CD4-positive, alpha-beta T cell treated with Interleukin-10 for 1 hour (primary cell): Measurements from ENCODE around the gene ELAVL1.
"Not testable (repeated sequence)": the region's sequence is repeated elsewhere in the genome, so short reads cannot be mapped to it uniquely, and the experiment has no call there.

Experiments
- DNase-seq: peaks from one replicate; pipeline ENCODE4 v3.0.0-alpha.2; 2020

Gene ELAVL1

GRCh38 chr19:7920519-7921301 is 84.7 kb downstream of the ELAVL1 start:
- DNase-seq = peak; percentile 99

GRCh38 chr19:7919610-7920518 is 85.6 kb downstream of the ELAVL1 start, which contains the start of gene SNAPC2:
Gene SNAPC2 (plus strand): TSS chr19:7920338. CDS start chr19:7920367, 29 bp downstream.
- DNase-seq = peak; percentile 97

DNA sequence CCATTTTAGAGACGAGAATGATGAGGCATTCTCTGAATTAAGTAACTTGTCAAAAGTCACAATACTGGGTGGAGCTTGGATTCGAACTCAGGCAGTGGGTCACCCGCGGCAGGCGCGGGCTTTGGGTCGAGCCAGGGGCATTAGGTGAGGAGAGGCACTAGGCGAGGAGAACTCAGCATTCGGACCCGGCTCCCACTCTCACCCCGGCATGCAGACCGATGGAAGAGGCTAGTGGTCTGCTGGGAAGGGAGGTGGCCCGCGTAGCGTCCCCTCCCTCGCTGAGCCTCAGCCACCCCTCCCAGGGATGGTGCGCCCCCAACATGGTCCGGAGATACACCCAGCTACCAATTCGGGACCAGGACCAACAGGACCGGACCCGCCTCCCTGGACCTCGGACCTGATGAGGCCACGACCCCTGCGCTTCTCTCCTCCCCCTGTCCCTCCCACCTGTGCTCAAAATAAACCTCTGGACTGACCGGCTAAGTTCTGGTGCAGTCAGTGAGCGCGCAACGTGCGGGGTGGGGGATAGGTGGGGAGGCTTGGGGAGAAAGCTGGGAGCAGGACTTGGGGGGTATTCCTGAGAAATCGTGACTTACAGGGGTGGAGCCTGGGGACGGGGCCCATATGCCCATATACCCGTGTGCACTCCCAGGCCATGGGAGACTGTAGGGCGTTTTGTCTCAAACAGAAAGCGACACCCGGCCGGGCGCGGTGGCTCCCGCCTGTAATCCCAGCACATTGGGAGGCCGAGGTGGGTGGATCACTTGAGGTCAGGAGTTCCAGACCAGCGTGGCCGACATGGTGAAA is 86.6 kb downstream of the ELAVL1 start:
- no peak for DNase-seq

DNA sequence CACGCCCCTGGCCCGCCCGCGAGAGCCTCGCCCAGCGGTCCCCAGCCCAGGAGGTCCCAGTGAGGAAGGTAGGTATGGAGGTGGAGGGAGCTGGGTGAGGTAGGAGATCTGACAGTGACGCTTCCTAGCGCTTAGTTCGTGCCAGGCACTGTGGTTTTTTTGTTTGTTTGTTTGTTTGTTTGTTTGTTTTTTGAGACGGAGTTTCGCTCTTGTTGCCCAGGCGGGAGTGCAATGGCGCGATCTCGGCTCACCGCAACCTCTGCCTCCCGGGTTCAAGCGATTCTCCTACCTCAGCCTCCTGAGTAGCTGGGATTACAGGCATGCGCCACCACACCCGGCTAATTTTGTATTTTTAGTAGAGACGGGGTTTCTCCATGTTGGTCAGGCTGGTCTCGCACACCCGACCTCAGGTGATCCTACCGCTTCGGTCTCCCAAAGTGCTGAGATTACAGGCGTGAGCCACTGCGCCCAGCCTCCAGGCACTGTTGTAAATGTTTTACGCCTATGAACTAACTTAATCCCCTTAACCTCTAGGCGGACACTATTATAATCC is 87.3 kb downstream of the ELAVL1 start:
- DNase-seq = not testable (repeated sequence)

DNA sequence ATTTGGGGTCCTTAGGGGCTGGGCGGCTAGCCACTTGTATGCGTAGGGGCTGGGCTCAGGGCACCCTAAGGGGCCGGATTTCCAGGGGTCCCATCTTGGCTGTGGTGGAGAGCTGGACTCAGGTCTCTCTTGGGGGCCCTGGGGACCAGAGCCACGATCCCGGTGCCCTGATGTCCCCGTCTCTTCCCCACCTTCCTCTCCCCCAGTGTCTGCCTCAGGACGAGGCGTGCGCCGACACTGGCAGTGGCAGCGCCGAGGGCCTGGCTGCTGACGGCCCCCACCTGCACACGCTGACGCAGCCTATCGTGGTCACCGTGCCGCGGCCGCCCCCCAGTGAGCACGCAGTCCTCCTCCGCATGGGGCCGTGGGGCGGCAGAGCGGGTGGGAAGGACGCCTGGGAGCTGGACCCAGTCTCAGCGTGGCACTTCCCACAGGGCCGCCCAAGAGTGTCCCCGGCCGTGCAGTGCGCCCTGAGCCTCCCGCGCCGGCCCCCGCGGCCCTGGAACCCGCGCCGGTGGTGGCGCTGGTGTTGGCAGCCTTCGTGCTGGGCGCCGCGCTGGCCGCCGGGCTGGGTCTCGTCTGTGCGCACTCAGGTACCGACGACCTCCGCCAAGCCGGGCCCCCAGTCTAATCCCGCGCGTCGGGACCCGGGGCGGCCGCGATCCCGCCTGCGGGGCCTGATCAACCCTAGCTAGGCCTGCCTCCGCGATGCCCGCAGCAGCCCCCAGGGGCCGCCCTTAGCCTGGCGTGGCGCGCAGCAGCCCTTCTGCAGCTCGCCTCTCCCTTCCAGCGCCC is 88.0 kb downstream of the ELAVL1 start:
- peak; percentile 65 for DNase-seq

DNA sequence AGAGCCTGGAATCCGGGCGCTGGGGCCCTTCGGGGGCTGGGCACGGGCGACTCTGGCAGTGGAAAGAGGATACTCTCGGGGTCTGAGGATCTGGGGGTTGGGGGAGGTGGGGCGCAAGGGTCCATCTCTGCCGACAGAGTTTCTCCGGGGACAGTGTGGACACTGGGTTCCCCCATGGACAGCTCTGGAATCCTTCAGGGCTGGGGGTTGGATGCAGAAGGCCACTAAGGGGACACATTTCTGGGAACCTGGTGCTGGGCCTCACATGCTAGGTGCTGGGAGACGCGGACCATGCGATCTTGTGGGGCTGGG is 88.5 kb downstream of the ELAVL1 start:
- DNase-seq = no peak

DNA sequence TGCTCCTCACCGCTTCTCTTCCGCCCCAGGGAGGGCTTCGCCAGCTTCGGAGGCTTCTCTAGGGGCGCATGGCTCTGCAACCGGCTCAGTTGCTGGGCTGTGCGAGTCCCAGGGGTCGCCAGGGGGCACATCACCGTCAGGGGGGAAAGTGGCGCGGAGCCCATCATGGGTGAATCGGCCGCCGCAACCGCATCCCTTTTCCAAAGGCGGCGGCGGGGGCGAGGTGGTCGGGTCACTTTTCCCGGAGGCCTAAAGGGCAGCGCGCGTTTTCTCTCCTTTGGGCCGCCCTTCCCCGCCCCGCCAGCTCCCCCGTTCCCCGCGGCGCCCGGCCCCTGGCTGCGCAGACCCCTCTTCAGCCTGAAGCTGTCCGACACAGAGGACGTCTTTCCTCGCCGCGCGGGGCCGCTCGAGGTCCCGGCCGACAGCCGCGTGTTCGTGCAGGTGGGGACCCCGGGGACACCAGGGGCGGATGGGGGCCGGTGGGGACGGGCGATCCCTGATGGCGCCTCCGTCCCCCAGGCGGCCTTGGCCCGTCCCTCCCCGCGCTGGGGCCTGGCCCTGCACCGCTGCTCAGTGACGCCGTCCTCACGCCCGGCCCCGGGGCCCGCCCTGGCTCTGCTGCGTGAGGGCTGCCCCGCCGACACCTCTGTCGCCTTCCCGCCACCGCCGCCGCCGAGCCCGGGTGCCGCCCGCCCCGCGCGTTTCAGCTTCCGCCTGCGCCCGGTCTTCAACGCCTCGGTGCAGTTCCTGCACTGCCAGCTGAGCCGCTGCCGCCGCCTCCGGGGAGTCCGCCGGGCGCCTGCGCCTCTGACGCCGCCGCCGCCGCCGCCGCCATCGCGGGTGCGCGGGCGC is 89.1 kb downstream of the ELAVL1 start:
- peak; percentile 71 for DNase-seq

DNA sequence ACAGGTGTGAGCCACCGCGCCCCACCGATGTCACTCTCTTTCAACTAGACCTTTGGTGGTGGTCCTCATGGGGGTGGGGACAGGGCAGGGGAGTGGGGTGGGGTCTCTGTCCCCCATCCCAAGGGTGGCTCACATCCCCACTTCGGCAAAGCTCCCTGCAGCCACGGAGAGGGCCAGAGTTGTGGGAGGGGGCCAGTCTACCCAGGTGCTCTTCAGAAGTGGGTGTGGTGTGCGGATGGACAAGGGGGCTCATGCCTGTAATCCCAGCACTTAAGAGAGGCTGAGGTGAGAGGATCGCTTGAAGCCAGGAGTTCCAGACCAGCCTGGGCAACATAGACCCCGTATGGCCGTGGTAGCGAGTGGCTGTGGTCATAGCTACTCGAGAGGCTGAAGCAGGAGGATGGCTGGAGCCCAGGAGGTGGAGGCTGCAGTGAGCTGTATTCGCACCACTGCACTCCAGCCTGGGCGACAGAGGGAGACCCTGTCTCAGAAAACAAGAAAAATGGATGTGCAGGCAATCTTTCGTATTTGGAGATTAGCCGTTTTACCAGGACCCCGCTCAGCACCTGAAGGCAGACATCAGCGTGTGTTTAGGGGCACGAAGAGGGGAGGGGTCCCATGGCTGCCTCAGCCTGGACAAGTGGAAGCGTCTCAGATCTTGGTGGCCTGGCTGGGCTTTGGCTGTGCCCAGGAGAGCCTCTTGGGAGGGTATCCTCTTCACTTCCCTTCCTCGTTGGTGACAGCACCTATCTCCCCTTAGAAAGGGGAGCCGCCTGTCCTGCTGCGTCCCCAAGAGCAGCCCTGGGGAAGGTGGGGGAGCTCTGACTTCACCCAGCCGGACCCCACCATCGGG is 90.0 kb downstream of the ELAVL1 start:
- DNase-seq = no peak

GRCh38 chr19:7914598-7915045 is 90.8 kb downstream of the ELAVL1 start, which contains the start of gene TGFBR3L:
Gene TGFBR3L (plus strand): TSS chr19:7914830.
- no peak for DNase-seq

GRCh38 chr19:7914099-7914498 is 91.3 kb downstream of the ELAVL1 start:
- DNase-seq = no peak

DNA sequence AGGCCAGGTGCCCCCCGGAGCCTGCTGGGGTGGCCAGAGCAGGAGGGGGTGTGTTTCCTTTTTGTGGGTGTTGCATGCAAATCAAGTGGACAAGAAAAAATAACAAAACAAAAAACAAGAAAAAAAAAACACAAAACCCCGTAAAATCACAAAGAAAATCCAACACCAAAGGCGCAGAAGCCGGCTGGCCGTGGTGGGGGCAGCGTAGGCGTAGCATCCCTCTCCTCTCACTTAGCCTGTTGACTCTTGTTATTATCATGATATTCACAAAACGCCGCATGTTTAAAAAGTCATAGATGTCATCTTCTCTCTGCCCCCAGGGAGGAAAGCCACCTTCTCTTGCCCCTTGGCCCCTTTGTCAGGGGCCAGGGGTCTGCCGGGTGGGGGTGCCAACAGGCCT is 91.8 kb downstream of the ELAVL1 start:
- DNase-seq = no peak

- no peak for DNase-seq
Observed at GRCh38 chr19:7912697-7913564, 92.5 kb downstream of the ELAVL1 start.

DNA sequence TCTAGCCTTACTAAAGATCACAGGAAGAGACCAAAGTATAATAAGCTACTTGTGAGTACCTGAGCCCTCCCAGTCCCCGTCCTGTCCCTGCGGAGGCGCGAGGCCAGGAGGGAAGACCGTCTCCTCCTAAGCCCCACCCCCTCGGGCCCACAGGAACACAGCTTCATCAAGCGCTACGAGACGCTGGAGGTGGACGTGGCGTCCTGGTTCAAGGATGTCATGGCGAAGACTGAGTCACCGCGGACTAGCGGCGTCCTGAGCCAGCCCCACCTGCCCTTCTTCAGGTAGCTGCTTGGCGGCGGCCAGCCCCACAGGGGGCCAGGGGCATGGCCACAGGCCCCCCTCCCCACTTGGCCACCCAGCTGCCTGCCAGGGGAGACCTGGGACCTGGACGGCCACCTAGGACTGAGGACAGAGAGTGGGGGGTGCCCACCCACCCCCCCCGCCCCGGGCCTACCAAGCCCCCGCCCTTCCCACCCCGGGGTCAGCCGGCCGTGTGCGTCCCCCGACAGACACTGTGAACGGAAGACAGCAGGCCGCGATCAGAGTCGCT is 93.2 kb downstream of the ELAVL1 start:
- DNase-seq = no peak

DNA sequence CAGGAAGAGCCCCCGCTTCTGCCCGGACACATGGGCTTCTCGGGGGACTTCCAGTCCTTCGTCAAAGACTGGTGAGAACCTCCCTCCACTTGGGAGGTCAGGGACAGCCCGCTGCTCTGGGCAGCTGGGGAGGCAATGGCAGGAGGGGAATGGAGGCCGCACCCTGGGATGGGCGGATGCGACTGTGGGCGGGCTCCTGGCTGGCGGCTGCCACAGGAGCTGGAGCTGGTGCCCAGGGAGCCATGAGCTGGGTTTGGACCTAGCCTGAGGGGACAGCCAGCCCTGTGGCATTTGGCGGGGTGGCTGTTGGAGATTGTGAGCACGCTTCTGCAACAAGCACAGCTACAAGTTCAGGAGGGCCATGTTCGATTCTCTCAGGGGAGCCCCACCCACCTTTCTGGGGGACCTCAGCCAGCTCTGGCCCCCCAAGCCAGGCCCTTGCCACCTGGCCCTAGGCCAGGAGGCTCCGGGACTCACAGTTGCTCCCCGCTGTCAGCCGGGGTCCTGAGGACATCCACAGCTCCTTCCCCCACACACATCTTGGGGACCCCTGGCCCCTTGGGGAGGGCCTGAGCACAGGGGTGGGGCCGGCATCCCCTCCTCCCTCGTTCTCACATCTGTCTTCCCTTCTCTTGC is 93.8 kb downstream of the ELAVL1 start:
- no peak for DNase-seq

DNA sequence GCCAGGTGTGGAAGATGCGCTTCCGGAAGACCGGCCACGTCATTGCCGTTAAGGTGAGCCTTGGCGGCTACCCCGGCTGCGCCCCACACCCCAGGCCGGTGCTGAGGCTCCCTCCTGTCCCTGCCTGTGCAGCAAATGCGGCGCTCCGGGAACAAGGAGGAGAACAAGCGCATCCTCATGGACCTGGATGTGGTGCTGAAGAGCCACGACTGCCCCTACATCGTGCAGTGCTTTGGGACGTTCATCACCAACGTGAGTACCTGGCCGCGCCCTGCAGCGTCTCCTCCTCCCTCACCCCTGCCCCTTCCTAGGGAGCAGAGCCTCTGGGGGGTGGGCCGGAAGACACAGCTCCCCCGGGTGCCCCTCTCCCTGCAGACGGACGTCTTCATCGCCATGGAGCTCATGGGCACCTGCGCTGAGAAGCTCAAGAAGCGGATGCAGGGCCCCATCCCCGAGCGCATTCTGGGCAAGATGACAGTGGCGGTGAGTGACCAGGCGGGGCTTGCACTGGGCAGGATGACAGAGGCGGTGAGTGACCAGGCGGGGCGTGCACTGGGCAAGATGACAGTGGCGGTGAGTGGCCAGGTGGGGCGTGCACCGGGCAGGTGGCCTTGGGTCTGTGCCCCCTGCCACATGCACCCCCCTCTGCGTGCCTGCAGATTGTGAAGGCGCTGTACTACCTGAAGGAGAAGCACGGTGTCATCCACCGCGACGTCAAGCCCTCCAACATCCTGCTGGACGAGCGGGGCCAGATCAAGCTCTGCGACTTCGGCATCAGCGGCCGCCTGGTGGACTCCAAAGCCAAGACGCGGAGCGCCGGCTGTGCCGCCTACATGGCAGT is 94.9 kb downstream of the ELAVL1 start:
- DNase-seq = no peak

DNA sequence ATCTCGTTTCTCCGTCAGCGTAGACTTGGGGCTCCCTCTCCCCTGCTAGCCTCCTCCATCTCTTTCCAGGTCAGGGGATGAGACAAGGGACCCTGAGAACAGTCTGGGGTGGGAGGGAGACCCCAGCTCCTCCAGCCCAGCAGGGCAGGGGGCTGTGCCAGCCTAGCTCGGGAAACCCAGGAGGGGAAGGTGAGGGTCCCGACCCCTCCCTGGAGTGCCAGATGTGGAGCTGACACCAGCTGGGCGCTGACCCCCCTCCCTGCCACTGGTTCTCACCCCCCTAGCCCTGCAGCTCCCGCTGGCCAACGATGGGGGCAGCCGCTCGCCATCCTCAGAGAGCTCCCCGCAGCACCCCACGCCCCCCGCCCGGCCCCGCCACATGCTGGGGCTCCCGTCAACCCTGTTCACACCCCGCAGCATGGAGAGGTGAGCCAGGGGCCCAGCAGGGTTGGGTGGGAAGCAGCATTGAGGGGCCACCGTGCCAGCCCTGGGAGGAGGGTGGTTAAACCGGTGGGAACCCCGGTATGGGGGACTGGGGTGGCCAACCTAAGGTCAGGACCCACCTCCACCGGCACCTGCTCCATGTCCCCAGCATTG is 95.9 kb downstream of the ELAVL1 start:
- DNase-seq = no peak
